GM18505 (cell line): ENCODE measurements around the gene LRRC74A.

Source experiments
- ATAC-seq: cut with Tn5 transposase; IDR thresholded peaks from one replicate; pipeline ENCODE4 v1.9.1; 2021; ENCODE audit not compliant: unreplicated experiment
- POLR2A ChIP-seq: IDR thresholded peaks from 4 replicates; pipeline ENCODE4 v1.6.1; 2011; ENCODE audit warnings: borderline replicate concordance; ENCODE audit not compliant: insufficient read depth, insufficient read length; ENCODE audit errors: extremely low read depth

The LRRC74A gene

GRCh38 chr14:76846331-76847047 lies 20.3 kb downstream of the LRRC74A start:
- no peak for TF ChIP-seq POLR2A
- no peak for ATAC-seq

GRCh38 chr14:76848879-76849278 lies 22.7 kb downstream of the LRRC74A start:
- TF ChIP-seq POLR2A: no peak
- ATAC-seq: no peak

DNA sequence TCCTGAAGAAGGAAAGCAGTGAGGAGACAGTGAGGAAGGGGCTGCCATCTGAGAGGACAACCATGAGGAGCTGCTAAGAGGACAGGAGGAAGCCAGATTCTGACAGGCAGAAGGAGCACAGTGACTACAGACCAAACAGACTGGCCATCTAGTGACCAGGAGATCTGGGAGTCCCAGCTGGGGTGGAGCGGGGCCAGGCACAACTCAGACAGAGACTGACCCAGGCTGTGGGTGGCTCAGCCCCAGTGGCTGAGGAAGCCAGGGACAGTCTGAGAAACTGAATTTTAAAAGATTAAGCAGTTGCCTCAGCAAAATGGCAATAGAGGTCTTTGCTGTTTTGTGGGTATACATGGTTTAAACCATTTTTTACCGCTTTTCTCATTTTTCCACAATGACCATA lies 28.9 kb downstream of the LRRC74A start:
- ATAC-seq: no peak
- no peak for TF ChIP-seq POLR2A

GRCh38 chr14:76856769-76857168 lies 30.6 kb downstream of the LRRC74A start:
- no peak for TF ChIP-seq POLR2A
- ATAC-seq: no peak

- TF ChIP-seq POLR2A: no peak
- no peak for ATAC-seq
Observed at GRCh38 chr14:76861574-76862255, 35.5 kb downstream of the LRRC74A start.

DNA sequence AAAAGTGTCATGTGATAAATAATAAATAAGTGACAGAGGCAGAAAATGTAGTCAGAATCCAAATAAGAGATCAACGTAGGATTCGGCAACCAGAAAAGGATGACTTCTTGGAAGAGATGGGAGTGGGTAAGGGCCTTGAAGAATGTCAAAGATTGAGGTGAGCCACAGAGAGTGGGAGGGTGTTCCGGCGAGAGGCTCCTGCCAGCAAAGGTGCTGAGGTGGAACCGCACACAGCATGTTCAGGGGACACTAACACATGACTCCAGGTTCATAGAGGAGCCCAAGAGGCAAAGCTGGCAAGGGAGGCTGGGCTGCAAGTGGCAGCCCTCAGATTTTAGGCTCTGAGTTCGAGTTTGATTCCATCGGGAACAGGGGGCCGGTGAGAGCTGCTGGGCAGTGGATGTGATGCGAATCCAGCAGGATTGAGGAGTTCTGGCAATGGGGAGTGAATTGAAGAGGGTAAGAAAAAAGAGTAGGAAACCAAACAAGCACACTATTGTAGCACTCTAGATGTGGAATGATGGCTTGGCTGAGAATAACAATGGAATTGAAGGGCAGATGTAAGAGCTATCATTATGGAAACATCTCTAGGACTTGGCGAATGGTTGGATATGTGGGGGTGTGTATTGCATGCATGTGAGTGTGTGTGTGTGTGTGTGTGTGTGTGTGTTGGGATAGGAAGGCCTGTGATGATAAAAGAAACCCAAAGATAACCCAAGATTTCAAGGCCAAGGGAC lies 36.5 kb downstream of the LRRC74A start:
- no peak for ATAC-seq
- TF ChIP-seq POLR2A: no peak

GRCh38 chr14:76863724-76864407 lies 37.7 kb downstream of the LRRC74A start:
- no peak for TF ChIP-seq POLR2A
- ATAC-seq: no peak

- no peak for ATAC-seq
Observed at GRCh38 chr14:76866456-76866855, 40.2 kb downstream of the LRRC74A start.

DNA sequence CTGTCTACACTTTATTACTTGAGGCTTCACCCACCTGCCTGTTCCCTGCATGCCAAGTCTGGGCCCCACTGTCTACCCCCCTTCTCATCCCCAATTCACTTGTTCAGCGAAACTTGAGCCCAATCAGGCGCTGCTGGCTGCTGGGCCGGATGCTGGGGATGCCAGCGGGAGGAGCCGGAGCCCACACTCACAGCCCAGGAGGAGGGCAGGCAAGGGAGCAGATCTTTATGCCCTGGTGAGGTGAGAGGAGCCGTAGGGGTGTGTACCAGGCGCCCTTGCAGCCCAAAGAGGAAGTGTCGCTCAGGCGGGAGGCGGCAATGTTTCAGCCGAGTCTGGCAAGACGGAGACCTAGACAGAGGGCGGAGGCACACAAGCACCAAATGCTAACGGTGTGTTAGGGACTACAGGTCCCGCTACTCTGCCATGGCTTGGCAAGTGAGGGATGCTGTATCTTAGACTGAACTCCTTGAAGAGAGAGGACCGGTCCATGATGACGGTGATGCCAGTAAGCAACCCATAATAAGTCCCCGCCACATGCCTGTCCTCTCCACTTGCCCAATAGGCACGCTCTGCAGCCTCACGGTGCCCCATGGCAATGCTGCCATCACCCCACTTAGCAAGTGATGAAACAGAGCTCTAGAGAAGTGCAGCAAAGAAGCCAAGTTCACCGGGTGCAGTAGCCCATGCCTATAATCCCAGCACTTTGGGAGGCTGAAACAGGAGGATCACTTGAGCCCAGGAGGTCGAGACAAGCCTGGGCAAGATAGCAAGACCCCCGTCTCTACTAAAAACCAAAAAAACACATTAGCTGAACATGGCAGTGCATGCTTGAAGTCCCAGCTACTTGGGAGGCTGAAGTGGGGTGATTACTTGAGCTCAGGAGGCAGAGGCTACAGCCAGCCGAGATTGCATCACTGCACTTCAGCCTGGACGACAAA lies 41.6 kb downstream of the LRRC74A start:
- TF ChIP-seq POLR2A: no peak
- peak; percentile 56 for ATAC-seq

More at GRCh38 chr14:76866456-76866855, 40.2 kb downstream of the LRRC74A start:
- TF ChIP-seq POLR2A: no peak

GRCh38 chr14:76868454-76869170 lies 42.4 kb downstream of the LRRC74A start:
- no peak for ATAC-seq
- no peak for TF ChIP-seq POLR2A

GRCh38 chr14:76870166-76870565 lies 44.0 kb downstream of the LRRC74A start:
- no peak for TF ChIP-seq POLR2A
- no peak for ATAC-seq
